Neural progenitor cell (in vitro differentiated cells): ENCODE data around the gene ENO1. TPM values are rescaled to one million over a fixed set of nuclear protein-coding genes. Genes with fewer than 3 reads are reported as not detected.

Experiments used
- DNase-seq: peaks from one replicate; pipeline ENCODE4 v3.0.0-alpha.2; 2016; ENCODE audit warnings: low spot score
- H2AFZ ChIP-seq: fragments of 200-600 bp; sonication (generic); replicated peaks from 2 replicates; pipeline ENCODE4 v1.6.1; 2016; ENCODE audit warnings: antibody characterized with exemption
- H3F3A ChIP-seq: fragments of 200-600 bp; sonication (generic); 2 replicates; pipeline ENCODE4 v1.6.1; 2016; ENCODE audit warnings: antibody characterized with exemption, low read depth
- H3K27ac ChIP-seq: fragments of 200-600 bp; sonication (generic); 2 replicates; pipeline ENCODE4 v1.5.1; 2016; ENCODE audit warnings: mild to moderate bottlenecking
- H3K27me3 ChIP-seq: fragments of 200-600 bp; sonication (generic); 2 replicates; pipeline ENCODE4 v1.6.1; 2016; ENCODE audit warnings: mild to moderate bottlenecking, moderate library complexity
- H3K36me3 ChIP-seq: fragments of 200-600 bp; sonication (generic); 2 replicates; pipeline ENCODE4 v1.5.1; 2016
- H3K4me1 ChIP-seq: fragments of 200-600 bp; sonication (generic); 2 replicates; pipeline ENCODE4 v1.6.1; 2016; ENCODE audit warnings: mixed run types
- H3K4me2 ChIP-seq: fragments of 200-600 bp; sonication (generic); 2 replicates; pipeline ENCODE4 v1.6.1; 2016
- H3K4me3 ChIP-seq: fragments of 200-600 bp; sonication (generic); 2 replicates; pipeline ENCODE4 v1.5.1; 2016
- H3K79me2 ChIP-seq: fragments of 200-600 bp; sonication (generic); 2 replicates; pipeline ENCODE4 v1.6.1; 2016; ENCODE audit warnings: low read depth
- H3K9ac ChIP-seq: fragments of 200-600 bp; sonication (generic); 2 replicates; pipeline ENCODE4 v1.6.1; 2016
- H3K9me3 ChIP-seq: fragments of 200-600 bp; sonication (generic); 2 replicates; pipeline ENCODE4 v1.5.1; 2016; ENCODE audit warnings: low read depth
- H4K20me1 ChIP-seq: fragments of 200-600 bp; sonication (generic); 2 replicates; pipeline ENCODE4 v1.6.1; 2016; ENCODE audit warnings: low read depth
- H3K27ac Mint-ChIP-seq: 3 replicates; pipeline ENCODE4 v1.8.0; 2021; ENCODE audit warnings: mixed read lengths
- H3K27me3 Mint-ChIP-seq: 2 replicates; pipeline ENCODE4 v1.8.0; 2022; ENCODE audit warnings: low read depth, mild to moderate bottlenecking, inconsistent platforms, moderate library complexity, mixed read lengths; ENCODE audit not compliant: insufficient read depth
- H3K36me3 Mint-ChIP-seq: 3 replicates; pipeline ENCODE4 v1.8.0; 2021; ENCODE audit warnings: mixed read lengths
- H3K4me1 Mint-ChIP-seq: 3 replicates; pipeline ENCODE4 v1.8.0; 2021; ENCODE audit warnings: mixed read lengths
- H3K4me3 Mint-ChIP-seq: 3 replicates; pipeline ENCODE4 v1.8.0; 2021; ENCODE audit warnings: mild to moderate bottlenecking, moderate library complexity, mixed read lengths
- H3K9me3 Mint-ChIP-seq: 3 replicates; pipeline ENCODE4 v1.8.0; 2020; ENCODE audit warnings: mixed read lengths
- EZH2 ChIP-seq: fragments of 200-600 bp; sonication (generic); IDR thresholded peaks from 2 replicates; pipeline ENCODE4 v1.6.1; 2017; ENCODE audit warnings: antibody characterized with exemption, mild to moderate bottlenecking, moderate library complexity
- EZH2phosphoT487 ChIP-seq: fragments of 200-600 bp; sonication (generic); IDR thresholded peaks from 2 replicates; pipeline ENCODE4 v1.6.1; 2017; ENCODE audit warnings: antibody characterized with exemption
- total RNA-seq: library from RNA; depleted of rRNA; stranded (reverse); fragments of >200 nt; gene quantifications from 2 replicates; pipeline ENCODE4 v1.2.3, GENCODE V29; 2015; ENCODE audit warnings: low replicate concordance
- TF ChIP-seq, protein P1 (sequence below): fragments of 200-600 bp; sonication (generic); IDR thresholded peaks from 2 replicates; pipeline ENCODE4 v1.5.1; 2017; ENCODE audit warnings: antibody characterized with exemption, mild to moderate bottlenecking

The ENO1 gene
- total RNA-seq, 1 donor from 2014 or later, result 1,414 TPM

- Histone ChIP-seq H3K4me3 (peak overlapping the region; percentile 24), H3F3A (peaks cover 50% of the 10 kb centered on the region), H3K79me2 (no peaks in the 10 kb centered on the region), H3K9ac (no peak overlapping the region), H3K4me1 (peaks cover 27% of the 10 kb centered on the region), H4K20me1 (no peaks in the 10 kb centered on the region), H3K27me3 (no peaks in the 10 kb centered on the region), H3K27ac (peak overlapping the region; percentile 96), H3K4me2 (peak overlapping the region; percentile 65), H3K9me3 (no peaks in the 10 kb centered on the region), H2AFZ (no peak overlapping the region), H3K36me3 (no peaks in the 10 kb centered on the region)
- peak; percentile 83 for DNase-seq
- Mint-ChIP-seq H3K4me1 (peaks cover 40% of the 10 kb centered on the region), H3K9me3 (peaks cover 15% of the 10 kb centered on the region), H3K4me3 (peak overlapping the region; percentile 4), H3K36me3 (peaks cover 6% of the 10 kb centered on the region), H3K27me3 (peaks cover 17% of the 10 kb centered on the region), H3K27ac (peak overlapping the region; percentile 87)
- TF ChIP-seq, protein P1, sequence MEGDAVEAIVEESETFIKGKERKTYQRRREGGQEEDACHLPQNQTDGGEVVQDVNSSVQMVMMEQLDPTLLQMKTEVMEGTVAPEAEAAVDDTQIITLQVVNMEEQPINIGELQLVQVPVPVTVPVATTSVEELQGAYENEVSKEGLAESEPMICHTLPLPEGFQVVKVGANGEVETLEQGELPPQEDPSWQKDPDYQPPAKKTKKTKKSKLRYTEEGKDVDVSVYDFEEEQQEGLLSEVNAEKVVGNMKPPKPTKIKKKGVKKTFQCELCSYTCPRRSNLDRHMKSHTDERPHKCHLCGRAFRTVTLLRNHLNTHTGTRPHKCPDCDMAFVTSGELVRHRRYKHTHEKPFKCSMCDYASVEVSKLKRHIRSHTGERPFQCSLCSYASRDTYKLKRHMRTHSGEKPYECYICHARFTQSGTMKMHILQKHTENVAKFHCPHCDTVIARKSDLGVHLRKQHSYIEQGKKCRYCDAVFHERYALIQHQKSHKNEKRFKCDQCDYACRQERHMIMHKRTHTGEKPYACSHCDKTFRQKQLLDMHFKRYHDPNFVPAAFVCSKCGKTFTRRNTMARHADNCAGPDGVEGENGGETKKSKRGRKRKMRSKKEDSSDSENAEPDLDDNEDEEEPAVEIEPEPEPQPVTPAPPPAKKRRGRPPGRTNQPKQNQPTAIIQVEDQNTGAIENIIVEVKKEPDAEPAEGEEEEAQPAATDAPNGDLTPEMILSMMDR, result no peak
- TF ChIP-seq EZH2phosphoT487 (no peak), EZH2 (no peak)
Measured at GRCh38 chr1:8914466-8914865, 36.0 kb upstream of the ENO1 start.

DNA sequence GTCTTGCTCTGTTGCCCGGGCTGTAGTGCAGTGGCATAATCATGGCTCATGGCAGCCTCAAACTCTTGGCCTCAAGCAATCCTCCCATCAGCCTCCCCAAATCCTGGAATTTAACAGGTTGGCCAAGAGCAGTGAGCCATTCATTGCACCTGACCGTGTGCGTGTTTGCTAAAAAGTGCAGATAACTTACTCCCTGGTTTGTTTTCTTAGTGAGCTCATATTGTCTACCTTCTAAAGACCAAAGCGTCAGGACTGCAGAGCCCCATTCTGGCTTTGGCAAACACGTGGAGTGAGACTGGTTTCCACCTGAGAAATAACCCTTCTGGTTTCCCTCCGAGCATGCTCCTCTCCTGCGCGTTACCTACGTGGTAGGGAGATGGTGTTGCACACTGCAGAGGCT is 35.0 kb upstream of the ENO1 start:
- no peak overlapping the region for H2AFZ ChIP-seq
- DNase-seq, result no peak
- H3K4me2 ChIP-seq, result no peak overlapping the region
- H3K27me3 ChIP-seq, result no peaks in the 10 kb centered on the region
- H3K9me3 Mint-ChIP-seq, result peaks cover 19% of the 10 kb centered on the region
- no peak overlapping the region for H3K9ac ChIP-seq
- no peak overlapping the region for H3K4me3 ChIP-seq
- H3K27ac Mint-ChIP-seq, result peak overlapping the region; percentile 5
- no peaks in the 10 kb centered on the region for H3K9me3 ChIP-seq
- H3K27me3 Mint-ChIP-seq, result peaks cover 17% of the 10 kb centered on the region
- no peaks in the 10 kb centered on the region for H3K79me2 ChIP-seq
- no peak for TF ChIP-seq EZH2
- H3F3A ChIP-seq, result peaks cover 50% of the 10 kb centered on the region
- H4K20me1 ChIP-seq, result no peaks in the 10 kb centered on the region
- peaks cover 47% of the 10 kb centered on the region for H3K4me1 Mint-ChIP-seq
- peak overlapping the region; percentile 96 for H3K27ac ChIP-seq
- H3K4me1 ChIP-seq, result peaks cover 33% of the 10 kb centered on the region
- H3K36me3 Mint-ChIP-seq, result peaks cover 6% of the 10 kb centered on the region
- no peaks in the 10 kb centered on the region for H3K36me3 ChIP-seq
- H3K4me3 Mint-ChIP-seq, result peak overlapping the region; percentile 10

- Histone ChIP-seq H2AFZ (no peak overlapping the region), H3F3A (peaks cover 48% of the 10 kb centered on the region), H3K4me3 (no peak overlapping the region), H3K9me3 (no peaks in the 10 kb centered on the region), H3K36me3 (no peaks in the 10 kb centered on the region), H3K27ac (no peak overlapping the region), H3K4me1 (peaks cover 38% of the 10 kb centered on the region), H3K4me2 (no peak overlapping the region), H3K9ac (no peak overlapping the region), H3K79me2 (no peaks in the 10 kb centered on the region), H3K27me3 (no peaks in the 10 kb centered on the region), H4K20me1 (no peaks in the 10 kb centered on the region)
- peaks cover 53% of the 10 kb centered on the region for H3K4me1 Mint-ChIP-seq
- peaks cover 19% of the 10 kb centered on the region for H3K9me3 Mint-ChIP-seq
- peak overlapping the region; percentile 41 for H3K4me3 Mint-ChIP-seq
- H3K27me3 Mint-ChIP-seq, result peaks cover 10% of the 10 kb centered on the region
- H3K27ac Mint-ChIP-seq, result peak overlapping the region; percentile 46
- DNase-seq, result no peak
- H3K36me3 Mint-ChIP-seq, result peaks cover 6% of the 10 kb centered on the region
- no peak for TF ChIP-seq EZH2phosphoT487
- TF ChIP-seq EZH2, result no peak
- TF ChIP-seq, protein P1, result no peak
Measured at GRCh38 chr1:8911416-8912309, 33.2 kb upstream of the ENO1 start.

- H3K9ac ChIP-seq, result no peak overlapping the region
- no peak overlapping the region for H3K4me3 ChIP-seq
- DNase-seq, result no peak
- H3K27me3 Mint-ChIP-seq, result peaks cover 8% of the 10 kb centered on the region
- H3K4me3 Mint-ChIP-seq, result no peak overlapping the region
- no peaks in the 10 kb centered on the region for H4K20me1 ChIP-seq
- no peak overlapping the region for H2AFZ ChIP-seq
- H3K27ac ChIP-seq, result no peak overlapping the region
- no peaks in the 10 kb centered on the region for H3K9me3 ChIP-seq
- H3K4me1 Mint-ChIP-seq, result peaks cover 49% of the 10 kb centered on the region
- H3K4me2 ChIP-seq, result no peak overlapping the region
- H3K79me2 ChIP-seq, result no peaks in the 10 kb centered on the region
- H3K9me3 Mint-ChIP-seq, result peaks cover 19% of the 10 kb centered on the region
- H3K4me1 ChIP-seq, result peaks cover 34% of the 10 kb centered on the region
- no peaks in the 10 kb centered on the region for H3K36me3 ChIP-seq
- H3F3A ChIP-seq, result peaks cover 44% of the 10 kb centered on the region
- H3K27me3 ChIP-seq, result no peaks in the 10 kb centered on the region
- H3K27ac Mint-ChIP-seq, result no peak overlapping the region
- no peak for TF ChIP-seq EZH2phosphoT487
- peaks cover 6% of the 10 kb centered on the region for H3K36me3 Mint-ChIP-seq
Measured at GRCh38 chr1:8910914-8911313, 32.4 kb upstream of the ENO1 start.
